ENCODE data around the gene RABEP2.
"Not testable (repeated sequence)": the region's sequence is repeated elsewhere in the genome, so short reads cannot be mapped to it uniquely, and the experiment has no call there.

RABEP2 gene

GRCh38 chr16:28903344-28904042 lies 21.5 kb downstream of the RABEP2 start:
- no peak for DNase-seq

GRCh38 chr16:28902909-28903308 lies 22.1 kb downstream of the RABEP2 start:
- no peak for DNase-seq

DNA sequence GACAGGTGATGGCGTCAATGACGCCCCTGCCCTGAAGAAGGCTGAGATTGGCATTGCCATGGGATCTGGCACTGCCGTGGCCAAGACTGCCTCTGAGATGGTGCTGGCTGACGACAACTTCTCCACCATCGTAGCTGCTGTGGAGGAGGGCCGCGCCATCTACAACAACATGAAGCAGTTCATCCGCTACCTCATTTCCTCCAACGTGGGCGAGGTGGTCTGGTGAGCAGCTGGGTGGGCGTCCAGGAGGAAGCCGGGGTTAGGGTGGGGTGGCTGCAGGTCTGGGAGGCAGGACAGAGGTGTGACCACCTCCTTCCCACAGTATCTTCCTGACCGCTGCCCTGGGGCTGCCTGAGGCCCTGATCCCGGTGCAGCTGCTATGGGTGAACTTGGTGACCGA lies 23.2 kb downstream of the RABEP2 start:
- DNase-seq = no peak

DNA sequence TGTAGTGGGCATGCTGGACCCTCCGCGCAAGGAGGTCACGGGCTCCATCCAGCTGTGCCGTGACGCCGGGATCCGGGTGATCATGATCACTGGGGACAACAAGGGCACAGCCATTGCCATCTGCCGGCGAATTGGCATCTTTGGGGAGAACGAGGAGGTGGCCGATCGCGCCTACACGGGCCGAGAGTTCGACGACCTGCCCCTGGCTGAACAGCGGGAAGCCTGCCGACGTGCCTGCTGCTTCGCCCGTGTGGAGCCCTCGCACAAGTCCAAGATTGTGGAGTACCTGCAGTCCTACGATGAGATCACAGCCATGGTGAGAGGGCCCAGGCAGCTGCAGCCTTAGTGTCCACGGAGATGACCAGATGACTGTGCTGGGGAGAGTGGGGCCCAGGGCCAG lies 24.4 kb downstream of the RABEP2 start:
- no peak for DNase-seq

- no peak for DNase-seq
Measured at GRCh38 chr16:28899882-28900590, 25.0 kb downstream of the RABEP2 start.

DNA sequence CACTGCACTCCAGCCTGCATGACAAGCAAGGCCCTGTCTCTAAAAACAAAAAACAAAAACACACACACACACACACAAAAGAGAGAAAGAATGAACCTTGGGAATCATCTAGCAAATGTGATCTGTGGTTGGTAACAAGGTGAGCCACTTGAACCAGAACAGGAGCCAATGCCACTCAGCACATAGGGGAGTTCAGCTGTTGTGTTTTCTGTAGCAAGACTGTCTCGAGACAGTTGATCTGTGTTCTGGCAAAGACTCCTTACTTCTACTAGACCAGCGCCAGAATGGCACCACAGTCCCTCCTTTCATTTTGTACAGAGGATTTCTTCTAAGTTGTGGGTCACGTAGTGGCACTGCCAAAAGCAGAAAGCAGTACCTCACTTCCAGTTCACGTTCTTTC lies 26.1 kb downstream of the RABEP2 start:
- no peak for DNase-seq

- DNase-seq = no peak
Measured at GRCh38 chr16:28898266-28898665, 26.8 kb downstream of the RABEP2 start.

DNA sequence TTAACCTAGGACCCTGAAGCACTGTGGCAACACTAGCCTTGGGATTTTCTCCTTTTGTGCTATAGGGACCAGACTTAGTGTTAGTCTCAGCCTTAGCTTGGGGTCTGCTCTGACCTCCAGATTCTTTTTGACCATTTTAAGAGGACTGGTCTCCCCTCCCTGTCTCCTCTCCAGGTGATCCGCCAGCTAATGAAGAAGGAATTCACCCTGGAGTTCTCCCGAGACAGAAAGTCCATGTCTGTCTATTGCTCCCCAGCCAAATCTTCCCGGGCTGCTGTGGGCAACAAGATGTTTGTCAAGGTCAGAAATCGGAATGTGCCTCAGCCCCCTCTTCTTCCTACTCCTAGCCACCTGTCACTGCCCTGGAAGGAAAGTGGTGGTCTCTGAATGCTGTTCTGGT lies 27.2 kb downstream of the RABEP2 start:
- no peak for DNase-seq

- no peak for DNase-seq
Measured at GRCh38 chr16:28895609-28896008, 29.4 kb downstream of the RABEP2 start.

GRCh38 chr16:28893291-28893690 lies 31.7 kb downstream of the RABEP2 start:
- no peak for DNase-seq

DNA sequence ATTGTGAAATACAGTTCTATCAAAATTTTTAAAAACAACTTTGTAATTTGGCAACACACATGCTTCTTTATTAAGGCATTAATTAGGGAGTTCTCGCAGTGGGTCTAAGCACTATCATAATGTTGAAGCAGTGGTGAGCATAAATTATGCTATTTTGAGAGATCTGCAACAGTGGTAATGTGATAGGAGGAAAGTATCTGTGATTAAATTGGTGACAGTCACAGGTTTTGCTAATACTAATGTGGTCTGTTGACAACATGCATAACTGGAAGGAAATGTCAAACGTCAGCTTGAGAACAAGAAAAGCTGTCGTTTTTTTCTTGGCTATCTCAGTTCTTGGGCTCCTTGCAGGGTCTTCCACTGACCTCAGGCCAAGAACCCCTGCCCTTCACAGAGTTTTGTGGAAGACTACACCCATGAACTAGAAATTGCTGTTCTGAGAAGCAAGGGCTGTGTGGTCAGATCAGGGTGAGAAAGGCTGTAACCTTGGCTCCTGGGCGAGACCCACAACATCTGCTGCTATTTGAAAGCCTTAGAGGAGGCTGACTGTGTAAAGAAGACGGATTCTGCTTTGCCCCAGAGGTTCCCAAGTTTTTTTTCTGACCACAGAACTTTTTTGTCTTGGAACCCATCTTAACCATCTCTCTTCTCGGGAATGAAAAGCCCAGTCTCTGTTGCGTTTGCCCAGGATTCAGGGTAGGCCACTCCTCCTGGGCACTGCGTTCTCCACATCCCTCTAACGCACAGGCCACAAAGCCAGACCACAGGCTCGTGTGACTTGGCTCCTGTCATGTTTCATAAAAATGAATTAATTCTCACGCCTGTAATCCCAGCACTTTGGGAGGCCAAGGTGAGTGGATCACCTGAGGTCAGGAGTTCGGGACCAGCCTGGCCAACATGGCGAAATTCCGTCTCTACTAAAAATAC lies 32.8 kb downstream of the RABEP2 start:
- no peak for DNase-seq

- not testable (repeated sequence) for DNase-seq
Measured at GRCh38 chr16:28890355-28890754, 34.7 kb downstream of the RABEP2 start.

GRCh38 chr16:28886945-28887344 lies 38.1 kb downstream of the RABEP2 start:
- no peak for DNase-seq

DNA sequence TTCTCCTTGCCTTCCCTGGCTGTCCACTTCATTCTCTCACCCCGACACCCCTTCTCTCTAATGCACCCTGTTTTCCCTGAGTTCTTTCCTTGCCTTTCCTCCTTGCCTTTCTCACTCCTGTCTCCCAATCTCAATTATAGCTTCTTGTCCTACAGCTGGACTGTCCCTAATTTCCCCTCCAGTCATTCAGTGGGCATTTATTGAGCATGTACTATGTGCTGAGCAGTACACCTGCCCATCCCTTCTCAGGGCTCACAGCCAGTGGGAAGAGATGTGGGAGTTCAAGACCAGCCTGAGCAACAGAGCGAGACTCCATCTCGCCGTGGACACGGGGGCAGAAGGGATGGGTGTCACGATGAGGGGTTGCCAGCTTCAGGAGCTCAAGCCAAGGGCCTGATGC lies 41.0 kb downstream of the RABEP2 start:
- no peak for DNase-seq

- DNase-seq = no peak
Measured at GRCh38 chr16:28883221-28883996, 41.6 kb downstream of the RABEP2 start.

DNA sequence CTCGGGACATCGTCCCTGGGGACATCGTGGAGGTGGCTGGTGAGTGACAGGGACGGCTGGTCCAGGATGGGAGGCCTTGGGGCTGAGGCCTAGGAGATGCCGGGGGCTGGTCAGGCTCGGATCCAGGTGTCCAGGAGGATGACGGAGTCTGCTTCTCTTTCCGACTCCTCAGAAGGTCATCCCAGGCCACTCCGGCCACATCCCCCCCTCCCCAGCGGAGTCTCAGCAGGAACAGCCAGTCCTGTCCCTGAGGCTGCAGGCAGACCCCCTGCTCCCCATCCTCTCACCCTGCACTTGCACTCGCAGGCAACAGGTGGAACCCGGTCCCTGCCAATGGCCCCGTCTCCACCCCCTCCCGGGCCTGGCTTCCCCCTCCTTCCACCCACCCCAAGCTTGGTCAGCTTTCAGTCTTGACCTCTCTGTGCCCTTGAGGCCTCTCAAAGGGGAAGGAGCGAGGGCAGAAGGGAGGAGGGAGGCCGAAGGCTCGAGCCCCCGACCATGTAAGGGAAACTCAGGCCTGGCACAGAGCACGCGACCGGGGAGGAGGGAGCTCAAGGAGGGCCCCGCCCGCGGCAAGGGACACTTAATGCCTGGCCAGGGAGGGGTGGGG lies 42.4 kb downstream of the RABEP2 start:
- no peak for DNase-seq

DNA sequence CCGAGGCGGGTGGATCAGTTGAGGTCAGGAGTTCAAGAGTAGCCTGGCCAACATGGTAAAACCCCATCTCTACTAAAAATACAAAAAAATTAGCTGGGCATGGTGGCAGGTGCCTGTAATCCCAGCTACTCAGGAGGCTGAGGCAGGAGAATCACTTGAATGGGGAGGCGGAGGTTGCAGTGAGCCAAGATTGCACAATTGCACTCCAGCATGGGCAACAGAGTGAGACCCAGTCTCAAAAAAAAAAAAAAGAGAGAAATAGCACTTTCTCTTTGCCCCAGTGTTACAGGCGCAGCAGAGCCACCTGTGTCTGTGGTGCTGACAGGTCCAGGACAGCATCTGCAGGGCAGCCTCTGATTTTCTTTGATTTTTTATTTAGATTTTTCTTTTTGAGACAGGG lies 43.5 kb downstream of the RABEP2 start:
- not testable (repeated sequence) for DNase-seq

GRCh38 chr16:28880955-28881354 lies 44.1 kb downstream of the RABEP2 start:
- no peak for DNase-seq

DNA sequence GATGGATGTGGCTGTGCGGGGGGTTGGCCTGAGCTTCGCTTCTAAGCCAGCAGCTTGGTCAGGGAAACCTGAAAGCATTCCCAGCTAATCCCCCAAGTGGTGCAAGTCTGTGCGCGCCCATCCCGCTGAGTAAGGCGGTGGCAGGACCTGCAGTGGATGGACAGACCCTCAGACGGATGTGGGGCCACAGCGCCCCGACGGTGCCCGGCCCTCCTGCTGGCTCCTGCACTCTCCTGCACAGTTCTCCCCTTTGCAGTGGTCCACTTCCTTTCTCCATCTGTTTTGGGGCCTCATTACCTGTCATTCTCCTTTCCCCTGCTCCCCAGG lies 44.5 kb downstream of the RABEP2 start:
- no peak for DNase-seq

- DNase-seq = peak; percentile 95
Measured at GRCh38 chr16:28879841-28880588, 45.0 kb downstream of the RABEP2 start.

DNA sequence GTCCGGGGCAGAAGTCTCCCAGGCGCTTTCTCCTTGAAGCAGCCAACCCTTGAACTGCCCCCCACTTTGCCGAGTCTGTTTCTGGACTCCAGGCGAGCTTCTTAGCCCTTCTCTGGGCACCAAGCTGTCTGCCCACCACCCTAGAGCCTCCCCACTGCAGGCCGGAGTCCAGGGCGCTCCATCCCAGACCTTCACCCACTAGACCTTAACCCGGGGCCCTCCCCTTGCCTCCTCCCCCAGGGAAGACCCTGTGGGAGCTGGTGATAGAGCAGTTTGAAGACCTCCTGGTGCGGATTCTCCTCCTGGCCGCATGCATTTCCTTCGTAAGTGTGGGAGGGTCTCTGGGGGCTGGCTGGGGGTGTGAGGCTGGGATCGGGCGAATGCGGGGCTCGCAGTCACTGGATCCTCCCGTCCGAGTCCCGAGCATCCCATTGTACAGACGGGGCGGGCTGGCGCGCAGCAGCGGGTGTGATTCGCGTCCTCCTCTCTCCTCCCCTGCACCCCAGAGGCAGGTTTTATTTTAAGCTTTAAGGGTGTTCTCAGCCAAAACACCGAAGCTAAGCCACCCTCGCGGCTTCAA lies 45.7 kb downstream of the RABEP2 start:
- DNase-seq = peak; percentile 17
